ENCODE measurements around the gene ITPKA. TPM values are rescaled to one million over a fixed set of nuclear protein-coding genes. Genes with fewer than 3 reads are reported as not detected.

Gene ITPKA
- total RNA-seq, 1 experiment from 2014 or later, result 6.7 TPM

DNA sequence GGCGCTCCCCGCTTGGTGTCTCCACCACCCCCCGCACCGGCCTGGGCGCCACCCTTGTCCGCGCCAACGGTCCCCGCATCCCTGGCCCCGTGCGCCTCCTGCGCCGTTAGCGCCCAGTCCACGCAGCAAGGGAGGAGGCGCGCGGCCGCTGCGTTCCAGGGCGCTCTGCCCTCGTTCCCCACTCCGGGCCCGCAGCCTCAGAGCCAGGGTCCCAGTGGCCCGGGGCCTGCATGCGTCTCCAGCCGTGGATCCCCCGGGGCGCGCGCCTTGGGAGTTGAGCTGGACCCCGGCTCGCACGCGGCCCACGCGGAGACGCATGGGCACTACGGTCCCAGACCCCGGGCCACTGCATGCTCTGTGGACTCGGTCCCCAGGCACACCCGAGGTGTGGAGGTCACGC lies 7.4 kb upstream of the ITPKA start:
- in situ Hi-C loops (cut with HindIII; ENCODE audit: low pct_unique_long_range_greater_than_20kb, low sequenced_read_pairs), result no loop called here
- DNase-seq (ENCODE audit: low read depth), result no peak

DNA sequence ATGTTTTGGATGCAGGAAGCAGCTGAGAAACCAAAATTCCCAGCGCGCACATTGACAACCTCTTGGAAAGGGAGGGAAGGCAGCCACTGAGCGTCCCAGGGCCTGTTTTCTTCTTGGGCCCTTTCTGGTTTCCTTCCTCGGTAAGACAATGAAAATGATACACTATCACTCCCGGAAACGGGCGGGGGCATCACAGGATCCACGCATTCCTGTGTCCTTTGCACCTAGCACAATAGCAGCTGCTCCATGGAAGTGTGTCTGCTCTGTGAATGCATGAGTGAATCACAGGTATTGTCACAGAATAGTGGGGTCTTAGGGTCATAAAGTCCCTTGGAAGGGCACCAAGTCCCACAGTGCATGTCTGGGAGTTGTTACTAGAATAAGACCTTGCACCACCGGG lies 6.3 kb upstream of the ITPKA start:
- DNase-seq (ENCODE audit: low read depth), result peak; percentile 37
- in situ Hi-C loops (cut with HindIII; ENCODE audit: low pct_unique_long_range_greater_than_20kb, low sequenced_read_pairs), result no loop called here

DNA sequence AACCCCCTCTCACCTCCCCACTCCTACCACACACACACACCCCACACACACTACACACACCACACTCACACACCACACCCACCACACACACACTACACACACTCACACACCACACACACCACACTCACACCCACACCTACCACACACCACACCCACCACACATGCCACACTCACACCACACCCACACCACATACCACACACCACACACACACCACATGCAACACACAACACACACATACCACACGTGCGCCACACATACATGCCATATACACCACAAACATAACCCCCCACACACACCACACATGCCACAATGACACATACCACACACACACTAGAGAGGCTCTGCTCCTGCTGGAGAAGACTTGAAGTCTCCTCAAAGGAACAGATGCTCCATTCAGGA lies 5.9 kb upstream of the ITPKA start:
- no peak for DNase-seq (ENCODE audit: low read depth)

DNA sequence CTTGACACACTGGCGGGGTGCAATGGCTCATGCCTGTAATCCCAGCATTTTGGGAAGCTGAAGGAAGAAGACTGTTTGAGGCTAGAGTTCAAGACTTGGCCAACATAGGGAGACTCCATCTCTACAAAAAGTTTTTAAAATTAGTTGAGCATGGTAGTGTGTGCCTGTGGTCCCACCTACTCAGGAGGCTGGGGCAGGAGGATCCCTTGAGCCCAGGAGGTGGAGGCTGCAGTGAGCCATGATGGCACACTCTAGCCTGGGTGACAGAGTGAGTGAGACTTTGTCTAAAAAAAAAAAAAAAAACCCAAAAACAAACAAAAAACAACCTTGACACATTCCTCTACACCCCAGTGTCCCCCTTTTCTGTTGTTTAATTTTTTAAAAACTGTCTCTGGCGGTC lies 4.0 kb upstream of the ITPKA start:
- in situ Hi-C loops (cut with HindIII; ENCODE audit: low pct_unique_long_range_greater_than_20kb, low sequenced_read_pairs), result no loop called here
- no peak for DNase-seq (ENCODE audit: low read depth)

More for the DNA sequence above, 5.9 kb upstream of the ITPKA start:
- in situ Hi-C loops (cut with HindIII; ENCODE audit: low pct_unique_long_range_greater_than_20kb, low sequenced_read_pairs), result no loop called here

DNA sequence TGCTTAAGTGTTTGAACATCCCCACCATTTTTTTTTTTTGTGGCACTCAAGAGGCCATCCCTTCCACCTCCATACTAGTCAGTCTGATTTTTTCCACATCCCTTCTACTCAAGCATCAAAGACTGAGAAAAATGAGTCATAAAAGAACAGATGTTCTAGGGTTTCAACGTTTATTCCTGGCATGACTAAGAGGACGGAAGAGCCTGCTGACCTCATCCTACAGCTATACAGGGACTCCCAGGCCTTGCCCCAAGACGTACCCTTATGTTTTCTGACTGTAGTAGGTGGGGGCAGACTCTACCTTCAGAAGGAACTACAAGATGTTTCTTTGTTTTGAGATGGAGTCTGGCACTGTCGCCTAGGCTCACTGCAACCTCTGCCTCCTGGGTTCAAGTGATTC lies 3.3 kb upstream of the ITPKA start:
- in situ Hi-C loops (cut with HindIII; ENCODE audit: low pct_unique_long_range_greater_than_20kb, low sequenced_read_pairs), result no loop called here
- peak; percentile 67 for DNase-seq (ENCODE audit: low read depth)

DNA sequence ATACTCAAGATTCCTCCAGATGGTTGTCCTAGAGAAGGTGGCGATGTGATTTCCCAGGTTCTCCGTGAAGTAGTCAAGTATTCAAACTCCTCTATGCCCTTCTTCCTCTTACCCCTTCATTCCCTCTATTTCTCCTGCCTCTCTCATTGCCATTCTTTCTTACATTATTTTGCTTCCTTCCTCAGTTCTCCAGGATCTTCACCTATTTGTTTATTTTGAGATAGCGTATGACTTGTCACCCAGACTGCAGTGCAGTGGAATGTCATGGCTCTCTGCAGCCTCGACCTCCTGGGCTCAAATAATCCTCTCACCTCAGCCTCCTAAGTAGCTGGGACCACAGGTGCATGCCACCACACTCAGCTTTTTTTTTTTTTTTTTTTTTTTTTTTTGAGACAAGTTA lies 1.8 kb upstream of the ITPKA start:
- DNase-seq (ENCODE audit: low read depth), result no peak
- in situ Hi-C loops (cut with HindIII; ENCODE audit: low pct_unique_long_range_greater_than_20kb, low sequenced_read_pairs), result no loop called here

DNA sequence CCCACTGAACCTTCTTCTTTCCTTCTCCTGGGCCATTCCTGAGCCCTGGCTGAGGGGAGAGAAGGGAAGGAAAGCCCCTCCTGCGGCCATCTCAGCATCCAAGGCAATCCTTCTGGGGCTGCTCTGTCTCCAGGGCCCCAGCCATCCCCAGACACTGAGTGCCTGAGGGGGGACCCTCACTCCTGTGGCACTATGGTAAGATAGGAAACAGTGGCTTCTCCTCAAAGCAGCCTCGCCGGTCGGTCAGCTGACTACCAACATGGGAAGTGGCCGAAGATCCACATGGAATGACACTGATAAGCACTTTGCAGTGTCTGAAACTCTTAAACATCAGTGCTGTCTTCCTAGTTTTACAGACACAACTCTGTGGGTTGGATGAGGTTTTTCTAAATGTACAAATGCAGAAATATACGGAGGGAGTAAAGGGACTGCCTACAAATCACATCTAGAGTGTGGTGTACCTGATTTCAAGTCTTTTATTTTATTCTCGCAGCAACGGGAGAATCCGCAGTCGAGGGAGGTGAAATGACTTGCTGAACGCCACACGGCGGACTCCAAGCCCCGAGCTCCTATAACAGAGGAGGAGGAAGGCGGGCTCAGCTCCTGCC lies 973 bp upstream of the ITPKA start:
- in situ Hi-C loops (cut with HindIII; ENCODE audit: low pct_unique_long_range_greater_than_20kb, low sequenced_read_pairs), result no loop called here

DNA sequence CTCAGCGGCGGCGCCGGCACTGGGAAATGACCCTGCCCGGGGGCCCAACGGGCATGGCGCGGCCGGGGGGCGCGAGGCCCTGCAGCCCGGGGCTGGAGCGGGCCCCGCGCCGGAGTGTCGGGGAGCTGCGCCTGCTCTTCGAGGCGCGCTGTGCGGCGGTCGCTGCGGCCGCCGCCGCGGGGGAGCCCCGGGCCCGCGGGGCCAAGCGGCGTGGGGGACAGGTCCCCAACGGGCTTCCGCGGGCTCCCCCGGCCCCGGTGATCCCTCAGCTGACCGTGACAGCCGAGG lies 172 bp downstream of the ITPKA start:
- no peak for DNase-seq (ENCODE audit: low read depth)
- in situ Hi-C loops (cut with HindIII; ENCODE audit: low pct_unique_long_range_greater_than_20kb, low sequenced_read_pairs), result no loop called here

More for the DNA sequence above, 973 bp upstream of the ITPKA start:
- no peak for DNase-seq (ENCODE audit: low read depth)

DNA sequence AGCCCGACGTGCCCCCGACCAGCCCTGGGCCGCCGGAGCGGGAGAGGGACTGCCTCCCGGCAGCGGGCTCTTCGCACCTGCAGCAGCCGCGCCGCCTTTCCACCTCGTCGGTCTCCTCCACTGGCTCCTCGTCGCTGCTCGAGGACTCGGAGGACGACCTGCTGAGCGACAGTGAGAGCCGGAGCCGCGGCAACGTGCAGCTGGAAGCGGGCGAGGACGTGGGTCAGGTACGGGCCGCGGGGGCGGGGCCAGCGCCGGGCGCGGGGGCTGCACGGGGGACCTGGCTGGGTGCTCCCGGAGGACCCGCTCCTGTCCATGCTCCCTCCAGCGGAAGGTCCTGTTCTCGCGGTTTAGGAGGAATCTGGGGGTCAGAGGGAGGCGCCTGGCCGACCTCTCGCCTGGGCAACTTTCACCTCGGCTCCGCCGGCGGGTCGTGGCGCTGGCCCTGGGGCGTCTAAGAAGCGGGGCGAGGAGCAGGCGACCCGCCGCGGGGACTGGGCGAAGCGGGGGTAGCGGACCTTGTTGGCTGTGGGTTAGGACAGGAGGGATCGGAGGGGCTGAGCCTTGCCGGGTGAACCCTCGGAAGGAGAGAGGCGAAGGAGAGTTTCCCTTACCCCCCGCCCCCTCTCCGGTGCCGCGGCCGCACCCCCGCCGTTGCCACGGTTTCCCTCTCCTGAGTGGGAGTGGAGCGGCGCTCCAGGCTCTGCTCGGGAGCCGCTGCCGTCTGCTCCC lies 682 bp downstream of the ITPKA start:
- in situ Hi-C loops (cut with HindIII; ENCODE audit: low pct_unique_long_range_greater_than_20kb, low sequenced_read_pairs), result no loop called here
- peak; percentile 41 for DNase-seq (ENCODE audit: low read depth)

DNA sequence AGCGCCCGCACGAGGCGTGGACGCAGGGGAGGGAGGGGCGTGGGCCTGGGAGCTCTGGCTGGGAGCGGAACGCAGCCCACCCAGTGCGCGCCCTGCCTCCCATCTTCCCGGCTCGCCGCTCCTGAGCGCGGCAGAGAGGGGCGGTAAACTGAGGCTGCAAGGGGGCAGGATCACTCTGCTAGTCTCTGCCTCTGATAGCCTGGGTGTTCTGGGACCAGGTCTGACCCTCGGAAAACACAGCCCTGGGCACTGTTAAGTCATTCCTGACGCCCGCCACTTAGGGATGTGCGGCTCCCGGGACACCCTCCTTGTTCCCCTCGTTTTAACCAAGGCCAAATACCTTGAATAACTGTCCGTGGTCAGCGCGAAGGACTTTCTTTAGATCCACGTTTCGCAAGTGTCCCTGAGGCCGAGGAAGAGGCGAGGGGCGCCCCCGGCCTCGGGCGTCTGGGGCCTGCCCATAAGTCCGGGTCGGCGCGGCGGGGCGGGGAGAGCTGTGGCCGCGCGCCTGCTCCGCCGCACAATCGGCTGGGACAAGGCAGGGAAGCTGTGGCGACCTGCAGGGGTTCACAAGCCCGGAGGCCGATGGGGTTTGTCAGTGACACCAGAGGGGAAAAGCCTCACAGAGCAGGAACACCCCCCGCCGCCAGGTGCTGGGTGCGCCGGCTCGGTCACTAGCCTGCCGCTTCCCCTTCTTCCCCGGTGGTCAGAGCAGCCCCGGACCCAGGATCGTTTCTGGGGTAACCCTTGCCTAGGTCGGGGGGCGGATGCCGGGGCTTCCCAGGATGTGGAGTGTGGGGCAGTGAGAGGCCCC lies 1.5 kb downstream of the ITPKA start:
- in situ Hi-C loops (cut with HindIII; ENCODE audit: low pct_unique_long_range_greater_than_20kb, low sequenced_read_pairs), result no loop called here
- DNase-seq (ENCODE audit: low read depth), result no peak

DNA sequence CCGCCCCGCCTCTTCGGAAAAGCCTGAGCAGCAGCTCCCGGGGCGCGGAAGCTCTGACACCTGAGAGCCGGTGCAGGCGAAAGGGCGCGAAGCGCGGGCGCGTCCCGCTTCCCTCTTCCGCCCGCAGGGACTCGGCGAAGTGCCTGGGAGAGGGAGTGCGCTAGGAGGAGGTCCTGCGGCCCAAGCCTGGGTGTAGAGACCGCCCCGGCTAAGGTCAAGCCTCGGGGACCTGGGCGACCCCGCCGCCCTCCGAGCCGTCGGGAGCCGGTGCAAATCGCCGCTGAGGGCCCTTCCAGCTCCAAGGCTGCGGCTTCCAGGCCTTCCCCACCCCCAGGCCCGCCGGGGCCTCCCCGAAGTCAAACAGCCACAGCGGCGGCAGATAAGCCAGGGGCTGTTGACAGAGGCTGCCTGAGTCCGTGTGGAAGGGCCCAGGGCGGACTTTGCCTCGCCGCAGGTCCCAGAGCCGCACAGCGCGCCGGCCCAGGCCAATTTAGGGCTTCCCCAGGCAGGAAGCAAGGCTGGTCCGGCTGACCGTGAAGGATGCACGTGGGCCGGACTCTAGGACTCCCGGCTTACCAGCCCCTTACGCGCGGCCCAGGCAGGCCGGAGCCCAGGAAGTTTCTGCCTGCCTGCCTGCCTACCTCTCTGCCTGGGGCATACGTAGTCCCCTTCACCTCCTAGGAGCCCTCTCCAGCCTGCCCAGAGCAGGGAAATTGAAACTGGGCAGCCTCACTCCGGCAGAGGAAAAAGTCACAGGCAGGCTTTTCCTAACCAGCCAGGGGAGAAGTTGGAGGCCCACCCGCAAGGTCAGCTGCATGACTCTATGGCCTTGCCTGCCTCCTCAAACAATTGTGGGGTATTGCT lies 2.3 kb downstream of the ITPKA start:
- in situ Hi-C loops (cut with HindIII; ENCODE audit: low pct_unique_long_range_greater_than_20kb, low sequenced_read_pairs), result no loop called here

DNA sequence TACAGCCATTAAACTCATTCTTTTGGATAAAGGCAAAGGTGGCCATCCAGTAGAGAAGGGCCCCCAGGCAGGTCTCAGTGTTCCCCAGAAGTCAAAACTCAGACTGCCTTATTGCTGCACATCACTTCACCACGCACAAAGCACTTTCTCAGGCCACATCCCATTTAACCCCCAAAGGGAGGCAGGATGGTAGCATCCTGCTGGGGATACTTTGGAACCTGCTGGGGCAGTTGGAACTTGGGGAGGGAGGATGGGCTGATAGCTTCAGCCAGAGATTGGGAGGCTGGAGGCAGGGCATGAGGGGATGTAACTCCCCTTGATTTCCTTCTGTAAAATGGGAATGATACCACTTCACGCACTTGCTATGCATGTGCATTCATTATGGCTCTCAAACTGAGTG lies 5.0 kb downstream of the ITPKA start:
- in situ Hi-C loops (cut with HindIII; ENCODE audit: low pct_unique_long_range_greater_than_20kb, low sequenced_read_pairs), result no loop called here
- no peak for DNase-seq (ENCODE audit: low read depth)

More for the DNA sequence above, 2.3 kb downstream of the ITPKA start:
- DNase-seq (ENCODE audit: low read depth), result no peak

DNA sequence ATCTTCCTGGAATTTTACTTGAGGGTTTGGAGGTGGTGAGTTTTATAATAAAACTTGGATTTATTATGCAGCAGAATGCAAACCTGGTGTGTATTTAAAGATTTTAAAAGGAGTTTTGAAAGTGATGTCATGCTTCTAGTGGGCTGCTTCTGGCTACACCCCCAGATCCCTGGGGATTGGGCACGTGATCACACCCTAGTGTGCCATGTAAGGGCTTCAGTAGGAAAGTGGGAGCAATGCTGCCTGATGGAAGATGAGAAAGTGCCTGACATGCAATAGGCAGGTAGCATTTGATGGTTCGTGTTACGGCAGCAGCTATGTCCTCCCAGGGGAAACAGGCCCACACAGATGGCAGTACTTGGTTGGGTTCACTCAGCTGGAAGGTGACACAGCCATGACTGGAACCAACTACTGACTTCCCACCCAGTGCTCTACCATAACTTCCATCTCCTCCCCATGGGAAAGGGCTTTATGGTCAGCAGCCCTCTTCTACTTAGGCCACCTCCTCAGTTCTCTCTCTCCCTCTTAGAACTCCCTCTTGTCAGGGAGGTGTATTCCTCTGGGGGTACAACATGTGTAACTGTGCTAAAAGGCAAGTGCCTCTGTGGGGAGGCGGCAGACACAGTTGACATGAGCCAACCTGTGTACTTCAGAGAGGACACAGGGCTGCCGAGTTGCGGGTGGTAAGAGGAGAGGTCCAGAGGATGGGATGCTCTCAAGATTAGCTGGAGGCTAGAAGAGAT lies 5.6 kb downstream of the ITPKA start:
- no peak for DNase-seq (ENCODE audit: low read depth)

DNA sequence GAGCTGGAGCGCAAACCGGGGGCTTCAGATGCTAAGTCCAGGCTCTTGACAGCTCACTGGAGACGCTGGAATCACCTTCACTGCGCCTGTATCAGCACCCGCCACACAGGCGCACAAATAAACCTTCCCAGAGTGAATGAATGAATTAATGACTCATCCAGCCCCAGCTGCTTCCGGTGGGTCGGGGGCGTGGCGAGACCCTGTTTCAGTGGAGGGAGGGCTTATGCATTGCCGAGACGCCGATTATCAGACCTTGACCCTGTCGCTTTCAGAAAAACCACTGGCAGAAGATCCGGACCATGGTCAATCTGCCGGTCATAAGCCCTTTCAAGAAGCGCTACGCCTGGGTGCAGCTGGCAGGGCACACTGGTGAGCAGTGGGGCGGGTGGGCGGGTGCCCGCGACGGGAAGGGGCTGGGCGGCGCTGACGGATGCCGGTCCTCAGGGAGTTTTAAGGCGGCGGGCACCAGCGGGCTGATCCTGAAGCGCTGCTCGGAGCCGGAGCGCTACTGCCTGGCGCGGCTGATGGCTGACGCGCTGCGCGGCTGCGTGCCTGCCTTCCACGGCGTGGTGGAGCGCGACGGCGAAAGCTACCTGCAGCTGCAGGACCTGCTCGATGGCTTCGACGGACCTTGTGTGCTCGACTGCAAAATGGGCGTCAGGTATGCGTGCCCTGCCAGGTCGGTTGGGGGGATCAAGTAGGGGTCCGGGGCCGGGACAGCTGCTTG lies 7.7 kb downstream of the ITPKA start:
- in situ Hi-C loops (cut with HindIII; ENCODE audit: low pct_unique_long_range_greater_than_20kb, low sequenced_read_pairs), result no loop called here

More for the DNA sequence above, 5.6 kb downstream of the ITPKA start:
- in situ Hi-C loops (cut with HindIII; ENCODE audit: low pct_unique_long_range_greater_than_20kb, low sequenced_read_pairs), result no loop called here

DNA sequence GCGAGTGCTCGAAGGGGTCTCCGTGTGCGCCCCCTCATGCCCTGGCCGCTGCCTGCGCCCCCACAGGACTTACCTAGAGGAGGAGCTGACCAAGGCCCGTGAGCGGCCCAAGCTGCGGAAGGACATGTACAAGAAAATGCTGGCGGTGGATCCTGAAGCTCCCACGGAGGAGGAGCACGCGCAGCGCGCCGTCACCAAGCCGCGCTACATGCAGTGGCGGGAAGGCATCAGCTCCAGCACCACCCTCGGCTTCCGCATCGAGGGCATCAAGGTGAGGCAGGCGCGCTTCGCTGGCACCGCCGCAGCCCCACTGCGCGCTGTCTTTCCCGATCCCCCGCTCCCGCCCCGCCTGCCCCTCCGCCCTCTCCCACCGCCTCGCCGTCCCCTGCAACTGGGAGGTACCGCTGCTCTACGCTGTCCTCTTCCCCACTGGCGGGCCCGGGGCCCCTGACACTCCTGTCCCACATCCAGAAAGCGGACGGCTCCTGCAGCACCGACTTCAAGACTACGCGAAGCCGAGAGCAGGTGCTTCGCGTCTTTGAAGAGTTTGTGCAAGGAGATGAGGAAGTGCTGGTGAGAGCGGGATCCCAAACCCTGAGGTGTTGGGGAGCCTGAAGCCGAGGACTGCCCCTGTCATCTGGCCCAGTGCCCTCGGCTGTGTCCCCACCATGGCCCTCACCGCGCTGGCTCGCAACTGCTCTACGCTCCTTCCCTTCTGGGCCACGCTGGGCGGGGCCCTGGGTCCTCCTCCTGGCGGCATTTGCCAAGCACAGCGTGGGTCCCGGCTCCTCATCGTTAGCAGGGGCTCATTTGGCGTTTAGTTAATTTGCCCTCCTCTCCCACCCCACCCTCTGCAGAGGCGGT lies 8.5 kb downstream of the ITPKA start:
- in situ Hi-C loops (cut with HindIII; ENCODE audit: low pct_unique_long_range_greater_than_20kb, low sequenced_read_pairs), result no loop called here

More for the DNA sequence above, 7.7 kb downstream of the ITPKA start:
- DNase-seq (ENCODE audit: low read depth), result peak; percentile 78

DNA sequence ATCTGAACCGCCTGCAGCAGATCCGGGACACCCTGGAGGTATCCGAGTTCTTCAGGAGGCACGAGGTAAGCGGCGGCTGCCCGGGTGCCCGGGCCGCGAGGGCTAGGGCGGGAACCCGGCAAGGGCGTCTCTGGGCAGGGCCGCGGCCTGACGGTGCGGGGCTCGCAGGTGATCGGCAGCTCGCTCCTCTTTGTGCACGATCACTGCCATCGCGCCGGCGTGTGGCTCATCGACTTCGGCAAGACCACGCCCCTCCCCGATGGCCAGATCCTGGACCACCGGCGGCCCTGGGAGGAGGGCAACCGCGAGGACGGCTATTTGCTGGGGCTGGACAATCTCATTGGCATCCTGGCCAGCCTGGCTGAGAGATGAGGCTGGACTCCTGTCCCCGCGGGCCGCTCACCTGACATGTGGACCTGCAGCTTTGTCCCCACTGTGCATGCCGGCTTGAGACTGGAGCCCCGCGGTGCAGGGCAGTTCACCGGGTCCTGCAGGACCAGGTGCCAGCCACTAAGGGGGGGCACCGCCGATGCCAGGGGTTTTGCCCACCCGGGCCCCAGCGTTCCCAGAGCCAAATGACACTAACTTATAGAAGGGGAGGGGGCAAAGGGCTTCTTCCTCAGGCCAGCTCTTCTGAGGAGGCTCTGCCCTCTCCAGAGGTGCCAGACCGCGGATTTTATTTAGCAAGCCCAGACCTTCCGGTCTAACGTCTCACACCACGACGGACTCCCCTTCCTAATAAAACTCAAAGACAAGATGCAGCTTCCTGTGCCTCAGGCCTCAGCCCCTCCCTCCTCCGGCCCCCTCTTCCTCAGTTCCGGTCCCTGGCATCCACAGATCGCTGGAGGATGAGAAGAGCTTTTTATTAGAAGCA lies 9.4 kb downstream of the ITPKA start:
- no peak for DNase-seq (ENCODE audit: low read depth)
- in situ Hi-C loops (cut with HindIII; ENCODE audit: low pct_unique_long_range_greater_than_20kb, low sequenced_read_pairs), result no loop called here

More for the DNA sequence above, 8.5 kb downstream of the ITPKA start:
- DNase-seq (ENCODE audit: low read depth), result no peak
